ENCODE measurements around the gene GPR137B. TPM values are rescaled to one million over a fixed set of nuclear protein-coding genes. Genes with fewer than 3 reads are reported as not detected.
"Not testable (repeated sequence)": the region's sequence is repeated elsewhere in the genome, so short reads cannot be mapped to it uniquely, and the experiment has no call there.

The GPR137B gene
- total RNA-seq, 1 experiment from 2014 or later = 4.0 TPM

GRCh38 chr1:236150311-236150955, 8.1 kb downstream of the GPR137B start:
- Histone ChIP-seq H3K36me3 (no peaks in the 10 kb centered on the region), H3K9me3 (no peaks in the 10 kb centered on the region), H3K27me3 (no peaks in the 10 kb centered on the region), H3K4me3 (no peak overlapping the region)
- DNase-seq = no peak

- no peak for DNase-seq
- no peaks in the 10 kb centered on the region for H3K9me3 ChIP-seq
- H3K27me3 ChIP-seq = no peaks in the 10 kb centered on the region
- no peak overlapping the region for H3K4me3 ChIP-seq
- no peaks in the 10 kb centered on the region for H3K36me3 ChIP-seq
These were observed 8.6 kb downstream of the GPR137B start for GRCh38 chr1:236150986-236151385.

- no peaks in the 10 kb centered on the region for H3K9me3 ChIP-seq
- no peaks in the 10 kb centered on the region for H3K27me3 ChIP-seq
- no peaks in the 10 kb centered on the region for H3K36me3 ChIP-seq
- no peak for DNase-seq
- H3K4me3 ChIP-seq = no peak overlapping the region
These were observed 9.5 kb downstream of the GPR137B start for GRCh38 chr1:236151739-236152424.

- Histone ChIP-seq H3K9me3 (no peaks in the 10 kb centered on the region), H3K36me3 (no peaks in the 10 kb centered on the region), H3K4me3 (no peak overlapping the region), H3K27me3 (no peaks in the 10 kb centered on the region)
- no peak for DNase-seq
These were observed 11.8 kb downstream of the GPR137B start for GRCh38 chr1:236154126-236154525.

GRCh38 chr1:236154671-236155398, 12.5 kb downstream of the GPR137B start:
- no peak for DNase-seq
- H3K9me3 ChIP-seq = no peaks in the 10 kb centered on the region
- H3K36me3 ChIP-seq = no peaks in the 10 kb centered on the region
- no peak overlapping the region for H3K4me3 ChIP-seq
- H3K27me3 ChIP-seq = no peaks in the 10 kb centered on the region

GRCh38 chr1:236155399-236155767, 13.0 kb downstream of the GPR137B start:
- Histone ChIP-seq H3K36me3 (no peaks in the 10 kb centered on the region), H3K27me3 (no peaks in the 10 kb centered on the region), H3K4me3 (no peak overlapping the region)

GRCh38 chr1:236155841-236156503, 13.6 kb downstream of the GPR137B start:
- Histone ChIP-seq H3K27me3 (no peaks in the 10 kb centered on the region), H3K36me3 (no peaks in the 10 kb centered on the region), H3K4me3 (no peak overlapping the region), H3K9me3 (no peaks in the 10 kb centered on the region)
- DNase-seq = no peak

More at GRCh38 chr1:236155399-236155767, 13.0 kb downstream of the GPR137B start:
- no peaks in the 10 kb centered on the region for H3K9me3 ChIP-seq
- DNase-seq = no peak

GRCh38 chr1:236156512-236157208, 14.3 kb downstream of the GPR137B start:
- peaks cover 4% of the 10 kb centered on the region for H3K9me3 ChIP-seq
- H3K4me3 ChIP-seq = no peak overlapping the region
- no peaks in the 10 kb centered on the region for H3K27me3 ChIP-seq
- no peaks in the 10 kb centered on the region for H3K36me3 ChIP-seq
- no peak for DNase-seq

GRCh38 chr1:236158072-236158471, 15.7 kb downstream of the GPR137B start:
- H3K4me3 ChIP-seq, H3K36me3 ChIP-seq, DNase-seq, H3K27me3 ChIP-seq: not testable (repeated sequence)
- peaks cover 14% of the 10 kb centered on the region for H3K9me3 ChIP-seq

GRCh38 chr1:236158719-236159118, 16.4 kb downstream of the GPR137B start:
- Histone ChIP-seq H3K36me3 (no peaks in the 10 kb centered on the region), H3K9me3 (peaks cover 14% of the 10 kb centered on the region), H3K4me3 (no peak overlapping the region), H3K27me3 (no peaks in the 10 kb centered on the region)
- DNase-seq = no peak

GRCh38 chr1:236159704-236160539, 17.6 kb downstream of the GPR137B start:
- no peaks in the 10 kb centered on the region for H3K27me3 ChIP-seq

GRCh38 chr1:236160540-236161127, 18.3 kb downstream of the GPR137B start:
- H3K36me3 ChIP-seq = no peaks in the 10 kb centered on the region
- H3K9me3 ChIP-seq = peaks cover 14% of the 10 kb centered on the region
- no peaks in the 10 kb centered on the region for H3K27me3 ChIP-seq
- no peak overlapping the region for H3K4me3 ChIP-seq
- DNase-seq = no peak

More at GRCh38 chr1:236159704-236160539, 17.6 kb downstream of the GPR137B start:
- Histone ChIP-seq H3K4me3 (no peak overlapping the region), H3K9me3 (peaks cover 14% of the 10 kb centered on the region), H3K36me3 (no peaks in the 10 kb centered on the region)
- DNase-seq = no peak

- DNase-seq = no peak
- Histone ChIP-seq H3K36me3 (no peaks in the 10 kb centered on the region), H3K9me3 (peaks cover 14% of the 10 kb centered on the region), H3K4me3 (no peak overlapping the region), H3K27me3 (no peaks in the 10 kb centered on the region)
These were observed 18.9 kb downstream of the GPR137B start for GRCh38 chr1:236161230-236161629.

- H3K9me3 ChIP-seq = peaks cover 14% of the 10 kb centered on the region
- not testable (repeated sequence) for H3K36me3 ChIP-seq, H3K27me3 ChIP-seq, DNase-seq, H3K4me3 ChIP-seq
These were observed 19.4 kb downstream of the GPR137B start for GRCh38 chr1:236161755-236162154.

- peaks cover 14% of the 10 kb centered on the region for H3K9me3 ChIP-seq
- H3K4me3 ChIP-seq = no peak overlapping the region
- no peaks in the 10 kb centered on the region for H3K27me3 ChIP-seq
- no peaks in the 10 kb centered on the region for H3K36me3 ChIP-seq
- no peak for DNase-seq
These were observed 21.3 kb downstream of the GPR137B start for GRCh38 chr1:236163463-236164153.
